H9 (cell line): ENCODE data around the gene IPO11. TPM values are rescaled to one million over a fixed set of nuclear protein-coding genes. Genes with fewer than 3 reads are reported as not detected.

ENCODE experiments used
- DNase-seq: peaks from one replicate; pipeline ENCODE4 v3.0.0-alpha.2; 2017
- H2AFZ ChIP-seq: one replicate; pipeline ENCODE4 v1.6.1; 2013; ENCODE audit warnings: mild to moderate bottlenecking, low read length, control low read depth, moderate library complexity
- H2AK5ac ChIP-seq: 2 replicates; pipeline ENCODE4 v1.6.1; 2013; ENCODE audit warnings: low read length, control low read depth, mixed read lengths; ENCODE audit not compliant: insufficient read length
- H2BK120ac ChIP-seq: one replicate; pipeline ENCODE4 v1.6.1; 2013; ENCODE audit warnings: low read depth, mild to moderate bottlenecking, low read length, control low read depth, inconsistent platforms; ENCODE audit not compliant: poor library complexity, severe bottlenecking
- H2BK12ac ChIP-seq: 2 replicates; pipeline ENCODE4 v1.6.1; 2013; ENCODE audit warnings: low read length, control low read depth, mixed read lengths, low read depth; ENCODE audit not compliant: insufficient read length
- H2BK15ac ChIP-seq: 2 replicates; pipeline ENCODE4 v1.6.1; 2013; ENCODE audit warnings: low read depth, low read length, control low read depth
- H2BK20ac ChIP-seq: one replicate; pipeline ENCODE4 v1.6.1; 2013; ENCODE audit warnings: low read depth, mild to moderate bottlenecking, low read length, control low read depth, inconsistent platforms; ENCODE audit not compliant: poor library complexity, severe bottlenecking
- H2BK5ac ChIP-seq: 2 replicates; pipeline ENCODE4 v1.6.1; 2013; ENCODE audit warnings: low read length, control low read depth, mixed read lengths; ENCODE audit not compliant: insufficient read length
- H3K14ac ChIP-seq: 2 replicates; pipeline ENCODE4 v1.6.1; 2013; ENCODE audit warnings: low read length, control low read depth; ENCODE audit not compliant: insufficient read depth
- H3K18ac ChIP-seq: 2 replicates; pipeline ENCODE4 v1.6.1; 2013; ENCODE audit warnings: low read depth, mild to moderate bottlenecking, mixed read lengths, low read length, control low read depth; ENCODE audit not compliant: insufficient read length
- H3K23ac ChIP-seq: 2 replicates; pipeline ENCODE4 v1.6.1; 2013; ENCODE audit warnings: low read length, control low read depth, mixed read lengths, low read depth; ENCODE audit not compliant: insufficient read length
- H3K23me2 ChIP-seq: 2 replicates; pipeline ENCODE4 v1.6.1; 2013; ENCODE audit warnings: low read depth, mild to moderate bottlenecking, mixed read lengths, low read length, control low read depth; ENCODE audit not compliant: insufficient read length, poor library complexity, severe bottlenecking
- H3K27ac ChIP-seq: 2 replicates; pipeline ENCODE4 v1.5.1; 2013; ENCODE audit warnings: low read length, control low read depth, mixed read lengths, low read depth; ENCODE audit not compliant: insufficient read length
- H3K27me3 ChIP-seq: 2 replicates; pipeline ENCODE4 v1.6.1; 2013; ENCODE audit warnings: low read length, control low read depth, inconsistent platforms; ENCODE audit not compliant: insufficient read depth
- H3K4ac ChIP-seq: 2 replicates; pipeline ENCODE4 v1.6.1; 2013; ENCODE audit warnings: low read depth, mild to moderate bottlenecking, control low read depth, inconsistent platforms, low read length, moderate library complexity
- H3K4me1 ChIP-seq: 2 replicates; pipeline ENCODE4 v1.6.1; 2013; ENCODE audit warnings: low read length, control low read depth, inconsistent platforms; ENCODE audit not compliant: insufficient read depth
- H3K4me2 ChIP-seq: 2 replicates; pipeline ENCODE4 v1.6.1; 2013; ENCODE audit warnings: low read length, control low read depth, mixed read lengths; ENCODE audit not compliant: insufficient read length, insufficient read depth
- H3K56ac ChIP-seq: 2 replicates; pipeline ENCODE4 v1.6.1; 2013; ENCODE audit warnings: low read depth, mild to moderate bottlenecking, mixed read lengths, low read length, control low read depth; ENCODE audit not compliant: insufficient read length
- H3K79me1 ChIP-seq: 2 replicates; pipeline ENCODE4 v1.6.1; 2013; ENCODE audit warnings: low read depth, mild to moderate bottlenecking, moderate library complexity, low read length, control low read depth, inconsistent platforms; ENCODE audit not compliant: insufficient read depth, poor library complexity, severe bottlenecking
- H3K79me2 ChIP-seq: 2 replicates; pipeline ENCODE4 v1.6.1; 2013; ENCODE audit warnings: low read length, control low read depth, inconsistent platforms; ENCODE audit not compliant: insufficient read depth
- H3K9ac ChIP-seq: 2 replicates; pipeline ENCODE4 v1.6.1; 2013; ENCODE audit warnings: low read length, control low read depth, mixed read lengths; ENCODE audit not compliant: insufficient read length; ENCODE audit errors: extremely low read depth
- H3K9me3 ChIP-seq: one replicate; pipeline ENCODE4 v1.6.1; 2013; ENCODE audit warnings: low read depth, low read length, inconsistent platforms; ENCODE audit not compliant: control insufficient read depth
- H3T11ph ChIP-seq: one replicate; pipeline ENCODE4 v1.6.1; 2013; ENCODE audit warnings: mild to moderate bottlenecking, low read length, control low read depth, inconsistent platforms
- H4K20me1 ChIP-seq: one replicate; pipeline ENCODE4 v1.6.1; 2013; ENCODE audit not compliant: control insufficient read depth, insufficient read length, insufficient read depth
- H4K5ac ChIP-seq: 2 replicates; pipeline ENCODE4 v1.6.1; 2013; ENCODE audit warnings: low read depth, mild to moderate bottlenecking, mixed read lengths, low read length, control low read depth; ENCODE audit not compliant: insufficient read length
- H4K8ac ChIP-seq: replicated peaks from 2 replicates; pipeline ENCODE4 v1.6.1; 2013; ENCODE audit warnings: low read length, control low read depth, mixed read lengths, low read depth; ENCODE audit not compliant: insufficient read length
- H4K91ac ChIP-seq: 2 replicates; pipeline ENCODE4 v1.6.1; 2013; ENCODE audit warnings: low read depth, mild to moderate bottlenecking, moderate library complexity, mixed read lengths, low read length, control low read depth; ENCODE audit not compliant: insufficient read length
- H3K27ac Mint-ChIP-seq, 3 experiments: 2 replicates in 2 of 3; 3 replicates in 1 of 3; pipeline ENCODE4 v1.8.0; 2020 to 2021; ENCODE audit warnings: mixed read lengths in 3 of 3, mild to moderate bottlenecking in 1 of 3, moderate library complexity in 1 of 3
- H3K27me3 Mint-ChIP-seq: 2 replicates; pipeline ENCODE4 v1.8.0; 2021; ENCODE audit warnings: low read depth, mild to moderate bottlenecking, moderate library complexity, mixed read lengths
- H3K36me3 Mint-ChIP-seq, 3 experiments: 2 replicates in 2 of 3; 3 replicates in 1 of 3; pipeline ENCODE4 v1.8.0; 2020 to 2021; ENCODE audit warnings: low read depth in 3 of 3, mixed read lengths in 3 of 3; ENCODE audit not compliant: insufficient read depth in 1 of 3
- H3K4me1 Mint-ChIP-seq, 2 experiments: 2 replicates each; pipeline ENCODE4 v1.8.0; 2020; ENCODE audit warnings: mixed read lengths in 2 of 2
- H3K4me3 Mint-ChIP-seq, 2 experiments: 2 replicates in 1 of 2; 3 replicates in 1 of 2; pipeline ENCODE4 v1.8.0; 2020 to 2021; ENCODE audit warnings: mild to moderate bottlenecking in 2 of 2, mixed read lengths in 2 of 2, moderate library complexity in 1 of 2
- H3K9me3 Mint-ChIP-seq, 2 experiments: 2 replicates in 1 of 2; 3 replicates in 1 of 2; pipeline ENCODE4 v1.8.0; 2020; ENCODE audit warnings: mild to moderate bottlenecking in 2 of 2, mixed read lengths in 2 of 2, moderate library complexity in 1 of 2
- CTCF ChIP-seq: fragments of 200-600 bp; sonication (generic); conservative IDR thresholded peaks from 3 replicates; pipeline ENCODE4 v1.8.0; 2021; ENCODE audit warnings: antibody characterized with exemption, mild to moderate bottlenecking
- WGBS: extraction: QIAGEN DNeasy Blood & Tissue Kit; methylation state at CpG from one replicate; pipeline ENCODE4 v1.1.7; 2013; ENCODE audit warnings: missing lambda C conversion rate, low lambda C conversion rate, mixed read lengths; ENCODE audit not compliant: insufficient read length; ENCODE audit errors: extremely low coverage; 5-methylcytosine and 5-hydroxymethylcytosine counted together
- total RNA-seq: library from RNA; stranded (reverse); gene quantifications from 2 replicates; pipeline ENCODE4 v1.2.1, GENCODE V29; 2021

The IPO11 gene
- total RNA-seq, 1 experiment from 2014 or later = 63.0 TPM

GRCh38 chr5:62461561-62461960 lies 49.0 kb downstream of the IPO11 start:
- Histone ChIP-seq H4K5ac (no peak overlapping the region), H3K56ac (no peak overlapping the region), H3K9me3 (no peaks in the 10 kb centered on the region), H2AFZ (no peak overlapping the region), H3K79me2 (no peaks in the 10 kb centered on the region), H3K18ac (no peak overlapping the region), H3K79me1 (peaks cover 3% of the 10 kb centered on the region), H3K14ac (no peak overlapping the region), H3K4me1 (no peaks in the 10 kb centered on the region; the same call in 1 of the 2 replicates), H3K27ac (no peak overlapping the region), H4K20me1 (no peaks in the 10 kb centered on the region), H4K8ac (no peak overlapping the region), H3K23me2 (no peaks in the 10 kb centered on the region), H3K23ac (no peak overlapping the region), H3K4ac (no peak overlapping the region), H3K4me2 (no peak overlapping the region), H2AK5ac (no peak overlapping the region), H2BK120ac (no peak overlapping the region), H3T11ph (no peak overlapping the region), H2BK12ac (no peak overlapping the region), H2BK20ac (no peak overlapping the region), H3K27me3 (no peaks in the 10 kb centered on the region), H2BK5ac (no peak overlapping the region), H2BK15ac (no peak overlapping the region), H3K9ac (no peak overlapping the region), H4K91ac (no peak overlapping the region)
- Mint-ChIP-seq H3K4me3 (no peak overlapping the region), H3K36me3 (no peaks in the 10 kb centered on the region; a peak in 2 of 7 replicates), H3K27ac (no peak overlapping the region), H3K27me3 (no peaks in the 10 kb centered on the region), H3K4me1 (peaks cover 7 to 8% of the 10 kb centered on the region in 2 experiments; a peak in 3 of 4 replicates), H3K9me3 (no peaks in the 10 kb centered on the region)
- TF ChIP-seq CTCF = no peak
- WGBS = no CpG with 5 or more reads among the region's 4 CpGs
- no peak for DNase-seq
